HG02759 (cell line): ENCODE data around the gene LILRA1.
"Not testable (repeated sequence)": the region's sequence is repeated elsewhere in the genome, so short reads cannot be mapped to it uniquely, and the experiment has no call there.

Experiments used
- ATAC-seq: cut with Tn5 transposase; IDR thresholded peaks from one replicate; pipeline ENCODE4 v1.9.1; 2021; ENCODE audit warnings: mild to moderate bottlenecking, moderate library complexity; ENCODE audit not compliant: unreplicated experiment

The LILRA1 gene

GRCh38 chr19:54576411-54576976 lies 16.9 kb upstream of the LILRA1 start:
- no peak for ATAC-seq

- no peak for ATAC-seq
These were observed 16.1 kb upstream of the LILRA1 start for GRCh38 chr19:54577334-54577733.

GRCh38 chr19:54578268-54578667 lies 15.2 kb upstream of the LILRA1 start:
- ATAC-seq, result not testable (repeated sequence)

GRCh38 chr19:54586397-54586796 lies 7.0 kb upstream of the LILRA1 start:
- ATAC-seq, result no peak

- ATAC-seq, result no peak
These were observed 6.4 kb upstream of the LILRA1 start for GRCh38 chr19:54587026-54587425.

- not testable (repeated sequence) for ATAC-seq
These were observed 647 bp downstream of the LILRA1 start for GRCh38 chr19:54593931-54594626.

- ATAC-seq, result no peak
These were observed 1.3 kb downstream of the LILRA1 start for GRCh38 chr19:54594737-54595136.

- not testable (repeated sequence) for ATAC-seq
These were observed 2.4 kb downstream of the LILRA1 start for GRCh38 chr19:54595680-54596436.

- no peak for ATAC-seq
These were observed 6.8 kb downstream of the LILRA1 start for GRCh38 chr19:54600212-54600611.

GRCh38 chr19:54606230-54606629 lies 12.8 kb downstream of the LILRA1 start:
- no peak for ATAC-seq

GRCh38 chr19:54606891-54607784 lies 13.7 kb downstream of the LILRA1 start:
- ATAC-seq, result peak; percentile 60

- ATAC-seq, result no peak
These were observed 14.3 kb downstream of the LILRA1 start for GRCh38 chr19:54607785-54608150.

GRCh38 chr19:54608205-54608604 lies 14.8 kb downstream of the LILRA1 start:
- no peak for ATAC-seq

- no peak for ATAC-seq
These were observed 15.4 kb downstream of the LILRA1 start for GRCh38 chr19:54608792-54609191.

GRCh38 chr19:54609356-54609791 lies 15.9 kb downstream of the LILRA1 start:
- ATAC-seq, result no peak

GRCh38 chr19:54612428-54612827 lies 19.0 kb downstream of the LILRA1 start:
- no peak for ATAC-seq

GRCh38 chr19:54614726-54615125 lies 21.3 kb downstream of the LILRA1 start:
- no peak for ATAC-seq

GRCh38 chr19:54616057-54616456 lies 22.6 kb downstream of the LILRA1 start:
- ATAC-seq, result peak; percentile 42

GRCh38 chr19:54616821-54617560 lies 23.6 kb downstream of the LILRA1 start:
- peak; percentile 87 for ATAC-seq

GRCh38 chr19:54620464-54620863 lies 27.0 kb downstream of the LILRA1 start:
- no peak for ATAC-seq
